AG09319 (cell line): Measurements from ENCODE around the gene HSF4.
A peak's percentile ranks its signal among the peaks of the same experiment; 100 is the strongest.

ENCODE experiments used
- DNase-seq: peaks from one replicate; pipeline ENCODE4 v3.0.0-alpha.2; 2010; ENCODE audit warnings: low read depth; ENCODE audit errors: extremely low read depth
- CTCF ChIP-seq: IDR thresholded peaks from 2 replicates; pipeline ENCODE4 v1.5.1; 2011; ENCODE audit warnings: low read depth, mild to moderate bottlenecking, inconsistent platforms, low read length, moderate library complexity

The HSF4 gene

GRCh38 chr16:67188323-67188722 is 23.8 kb downstream of the HSF4 start:
- DNase-seq, result no peak
- no peak for TF ChIP-seq CTCF

GRCh38 chr16:67188798-67189197 is 24.3 kb downstream of the HSF4 start:
- no peak for TF ChIP-seq CTCF
- DNase-seq, result no peak

- DNase-seq, result no peak
- TF ChIP-seq CTCF, result no peak
These were observed 25.5 kb downstream of the HSF4 start, which contains the start of gene EXOC3L1 for GRCh38 chr16:67190041-67190440. EXOC3L1 (minus strand) TSS chr16:67190136; CDS start chr16:67189676, 460 bp downstream.

- no peak for TF ChIP-seq CTCF
- no peak for DNase-seq
These were observed 26.2 kb downstream of the HSF4 start for GRCh38 chr16:67190448-67191399.

GRCh38 chr16:67191411-67191994 is 27.0 kb downstream of the HSF4 start:
- DNase-seq, result no peak
- no peak for TF ChIP-seq CTCF

- TF ChIP-seq CTCF, result no peak
- peak; percentile 80 for DNase-seq
These were observed 27.6 kb downstream of the HSF4 start, which contains the start of gene E2F4 for GRCh38 chr16:67191995-67192681. E2F4 (plus strand) TSS chr16:67192155; CDS start chr16:67192228, 73 bp downstream.
